MM.1S (cell line): ENCODE results near the gene GALNT7.

Source experiments
- CTCF ChIP-seq: fragments of 300-600 bp; sonication (generic); IDR thresholded peaks from 2 replicates; pipeline ENCODE4 v1.5.1; 2016; ENCODE audit warnings: antibody characterized with exemption, low read length, mixed read lengths
- EZH2 ChIP-seq: fragments of 300-600 bp; sonication (generic); optimal IDR thresholded peaks from 2 replicates; pipeline ENCODE3; 2017; ENCODE audit warnings: low read depth, mild to moderate bottlenecking, antibody characterized with exemption, low read length, mixed read lengths
- EZH2phosphoT487 ChIP-seq: fragments of 300-600 bp; sonication (generic); IDR thresholded peaks from 2 replicates; pipeline ENCODE4 v1.6.1; 2018; ENCODE audit warnings: antibody characterized with exemption, low read length

GRCh38 chr4:173294444-173294843 is 125.8 kb downstream of the GALNT7 start:
- TF ChIP-seq EZH2 (no peak), CTCF (no peak), EZH2phosphoT487 (no peak)
